Measurements from ENCODE around the gene RSPH3. TPM values are rescaled to one million over a fixed set of nuclear protein-coding genes. Genes with fewer than 3 reads are reported as not detected.

The RSPH3 gene
- total and polyA plus RNA-seq, 7 donors, result 6.0 to 13.6 (median 8.1) TPM

DNA sequence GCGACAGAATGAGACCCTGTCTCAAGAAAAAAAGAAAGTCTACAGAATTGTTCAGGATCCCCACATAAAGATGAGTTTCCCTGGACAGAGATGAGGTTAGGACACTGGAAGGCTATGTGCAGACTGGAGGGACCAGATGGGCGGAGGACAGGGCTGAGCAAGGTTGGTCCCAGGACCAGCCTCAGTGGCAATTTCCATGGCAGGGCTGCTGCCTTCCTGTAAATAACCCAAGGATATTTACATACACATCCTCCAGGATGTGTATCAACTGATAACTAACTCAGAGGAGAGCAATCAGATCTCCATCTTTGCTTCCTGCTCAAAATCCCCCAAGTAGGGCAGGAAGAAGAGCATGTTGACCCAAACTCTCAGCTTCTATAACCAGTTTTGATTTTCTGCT is 58.8 kb downstream of the RSPH3 start:
- H3K4me1 ChIP-seq, result peaks cover 0 to 11% (median 8%) of the 10 kb centered on the region in 4 donors
- H3K4me3 ChIP-seq, result no peak overlapping the region
- H3K27me3 ChIP-seq, result peaks cover 0 to 20% (median 5%) of the 10 kb centered on the region in 3 donors
- no peaks in the 10 kb centered on the region for H3K36me3 ChIP-seq
- intact Hi-C loops (cut with DNase I), result no loop called here
- peaks cover 0 to 6% (median 0%) of the 10 kb centered on the region in 4 donors for H3K9me3 ChIP-seq
- no peak for TF ChIP-seq POLR2A (IDR thresholded peaks at IDR 0.05)
- TF ChIP-seq, protein P1, sequence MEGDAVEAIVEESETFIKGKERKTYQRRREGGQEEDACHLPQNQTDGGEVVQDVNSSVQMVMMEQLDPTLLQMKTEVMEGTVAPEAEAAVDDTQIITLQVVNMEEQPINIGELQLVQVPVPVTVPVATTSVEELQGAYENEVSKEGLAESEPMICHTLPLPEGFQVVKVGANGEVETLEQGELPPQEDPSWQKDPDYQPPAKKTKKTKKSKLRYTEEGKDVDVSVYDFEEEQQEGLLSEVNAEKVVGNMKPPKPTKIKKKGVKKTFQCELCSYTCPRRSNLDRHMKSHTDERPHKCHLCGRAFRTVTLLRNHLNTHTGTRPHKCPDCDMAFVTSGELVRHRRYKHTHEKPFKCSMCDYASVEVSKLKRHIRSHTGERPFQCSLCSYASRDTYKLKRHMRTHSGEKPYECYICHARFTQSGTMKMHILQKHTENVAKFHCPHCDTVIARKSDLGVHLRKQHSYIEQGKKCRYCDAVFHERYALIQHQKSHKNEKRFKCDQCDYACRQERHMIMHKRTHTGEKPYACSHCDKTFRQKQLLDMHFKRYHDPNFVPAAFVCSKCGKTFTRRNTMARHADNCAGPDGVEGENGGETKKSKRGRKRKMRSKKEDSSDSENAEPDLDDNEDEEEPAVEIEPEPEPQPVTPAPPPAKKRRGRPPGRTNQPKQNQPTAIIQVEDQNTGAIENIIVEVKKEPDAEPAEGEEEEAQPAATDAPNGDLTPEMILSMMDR (IDR thresholded peaks at IDR 0.05), result no peak
- TF ChIP-seq EP300 (IDR thresholded peaks at IDR 0.05), result no peak
- TF ChIP-seq POLR2AphosphoS5 (IDR thresholded peaks at IDR 0.05), result no peak
- DNase-seq, result no peak
- H3K27ac ChIP-seq, result no peak overlapping the region
- WGBS, 2 donors, result 99 to 100% methylated on average over 2 of the region's 2 CpGs

DNA sequence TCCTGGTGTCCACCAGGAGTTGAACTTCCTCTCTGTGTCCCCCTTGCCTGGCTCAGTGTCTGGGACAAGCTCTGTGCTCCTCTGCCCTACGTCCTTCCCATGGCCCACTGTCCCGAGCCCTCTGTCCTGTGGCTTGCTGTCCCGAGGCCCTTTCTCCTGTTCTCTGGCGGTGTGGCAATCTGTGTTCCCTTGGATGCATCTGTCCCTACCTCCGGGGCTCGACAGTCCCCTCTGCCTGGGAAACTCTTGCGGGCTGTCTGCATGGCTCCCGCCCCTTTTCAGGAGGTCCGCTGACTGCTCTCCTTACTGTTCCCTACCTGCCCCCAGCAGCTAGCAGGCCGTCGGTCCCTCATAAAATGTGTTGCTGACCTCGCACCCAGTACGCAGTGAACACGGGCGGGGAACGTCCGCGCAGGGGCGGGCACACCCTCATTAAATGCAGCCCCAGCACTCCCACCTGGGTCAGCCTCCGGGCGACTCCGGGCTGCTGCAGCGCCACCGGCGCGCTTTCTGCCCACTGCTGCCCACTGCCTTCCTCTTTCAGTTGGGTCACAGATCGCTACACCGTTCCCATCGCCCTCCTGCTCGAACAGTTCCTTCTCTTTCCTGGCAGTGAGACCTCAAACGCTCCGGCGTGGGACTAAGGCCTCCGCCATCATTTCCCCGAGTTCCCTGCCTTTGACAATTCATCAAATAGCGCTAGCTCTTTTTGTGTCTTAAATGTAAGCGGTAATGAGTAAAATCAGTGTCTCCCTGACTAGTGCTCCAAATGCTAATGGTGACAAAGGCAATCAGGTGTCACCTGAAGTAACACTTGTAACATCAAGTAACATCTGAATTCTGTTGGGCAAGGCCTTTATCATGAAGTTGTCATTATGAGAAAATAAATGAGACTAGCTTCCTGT is 60.5 kb downstream of the RSPH3 start:
- H3K4me3 ChIP-seq, result peak overlapping the region in 3 of 4 donors; percentile 16 to 32 (median 21)
- peaks cover 0 to 11% (median 8%) of the 10 kb centered on the region in 4 donors for H3K4me1 ChIP-seq
- no peak for DNase-seq
- H3K27me3 ChIP-seq, result peaks cover 0 to 20% (median 5%) of the 10 kb centered on the region in 3 donors
- WGBS, 2 donors, result 23 to 35% methylated on average over 37 of the region's 37 CpGs
- intact Hi-C loops (cut with DNase I), result no loop called here
- TF ChIP-seq EP300 (IDR thresholded peaks at IDR 0.05), result no peak
- TF ChIP-seq POLR2AphosphoS5 (IDR thresholded peaks at IDR 0.05), result no peak
- TF ChIP-seq, protein P1 (IDR thresholded peaks at IDR 0.05), result no peak
- peak in 1 of 2 donors; percentile 13 for TF ChIP-seq POLR2A (IDR thresholded peaks at IDR 0.05)
- no peak overlapping the region for H3K27ac ChIP-seq
- no peaks in the 10 kb centered on the region for H3K36me3 ChIP-seq
- H3K9me3 ChIP-seq, result peaks cover 0 to 6% (median 0%) of the 10 kb centered on the region in 4 donors

DNA sequence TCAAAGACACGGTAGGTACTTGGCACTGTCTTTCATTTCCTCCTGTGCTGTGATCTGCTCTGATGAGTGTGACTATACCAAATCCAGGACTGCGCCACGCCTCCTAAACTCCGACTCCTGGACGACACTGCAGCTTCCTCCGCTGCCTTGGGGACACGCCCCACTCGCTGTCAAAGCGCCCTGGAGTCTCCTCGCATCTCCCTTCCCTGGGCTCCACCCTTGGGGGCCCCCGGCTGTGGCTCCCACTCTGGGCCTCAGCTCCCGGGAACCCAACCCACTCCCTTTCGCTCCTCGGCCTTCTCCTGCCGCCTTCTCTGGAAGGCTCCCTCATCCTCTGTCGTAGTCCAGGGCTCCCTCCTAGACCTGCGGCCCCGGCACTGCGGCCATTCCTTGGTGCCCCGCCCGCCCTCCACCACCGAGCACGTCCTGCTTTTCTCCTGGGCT is 61.2 kb downstream of the RSPH3 start:
- H3K4me1 ChIP-seq, result peaks cover 0 to 11% (median 8%) of the 10 kb centered on the region in 4 donors
- 11 to 47% methylated on average over 23 of the region's 23 CpGs for WGBS, 2 donors
- intact Hi-C loops (cut with DNase I), result no loop called here
- peaks cover 0 to 6% (median 0%) of the 10 kb centered on the region in 4 donors for H3K9me3 ChIP-seq
- no peak for TF ChIP-seq POLR2A (IDR thresholded peaks at IDR 0.05)
- no peak for TF ChIP-seq EP300 (IDR thresholded peaks at IDR 0.05)
- TF ChIP-seq, protein P1 (IDR thresholded peaks at IDR 0.05), result no peak
- no peak for TF ChIP-seq POLR2AphosphoS5 (IDR thresholded peaks at IDR 0.05)
- DNase-seq, result no peak
- no peaks in the 10 kb centered on the region for H3K36me3 ChIP-seq
- H3K4me3 ChIP-seq, result peak overlapping the region in 3 of 4 donors; percentile 16 to 32 (median 21)
- H3K27ac ChIP-seq, result no peak overlapping the region
- peaks cover 0 to 20% (median 5%) of the 10 kb centered on the region in 3 donors for H3K27me3 ChIP-seq

DNA sequence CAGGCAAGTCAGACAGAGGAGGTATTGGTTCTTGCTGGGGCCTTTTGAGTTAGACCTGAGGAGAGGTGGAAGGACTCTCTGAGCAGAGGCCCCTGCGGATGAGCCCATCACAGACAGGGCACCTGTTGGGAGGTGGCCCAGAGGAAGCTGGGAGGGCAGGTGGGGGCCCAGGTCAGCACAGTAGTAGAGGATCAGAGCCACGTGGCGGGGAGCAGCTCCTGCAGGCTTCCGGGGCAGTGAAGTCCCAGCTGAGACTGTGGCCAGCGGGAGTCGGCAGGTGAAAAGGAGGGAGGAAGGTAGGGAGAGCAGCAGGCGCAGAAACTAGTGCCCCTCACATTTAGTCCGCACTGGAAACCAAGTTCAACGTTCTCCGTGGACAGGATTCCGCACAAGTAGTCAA is 61.8 kb downstream of the RSPH3 start:
- no peak for DNase-seq
- 82 to 90% methylated on average over 11 of the region's 11 CpGs for WGBS, 2 donors
- no peak overlapping the region for H3K4me3 ChIP-seq
- H3K27ac ChIP-seq, result no peak overlapping the region
- no peaks in the 10 kb centered on the region for H3K36me3 ChIP-seq
- H3K27me3 ChIP-seq, result peaks cover 0 to 20% (median 5%) of the 10 kb centered on the region in 3 donors
- intact Hi-C loops (cut with DNase I), result no loop called here
- H3K4me1 ChIP-seq, result peaks cover 0 to 11% (median 8%) of the 10 kb centered on the region in 4 donors
- H3K9me3 ChIP-seq, result peaks cover 0 to 6% (median 0%) of the 10 kb centered on the region in 4 donors
- TF ChIP-seq EP300 (IDR thresholded peaks at IDR 0.05), result no peak
- no peak for TF ChIP-seq POLR2A (IDR thresholded peaks at IDR 0.05)
- TF ChIP-seq, protein P1 (IDR thresholded peaks at IDR 0.05), result no peak
- TF ChIP-seq POLR2AphosphoS5 (IDR thresholded peaks at IDR 0.05), result no peak
